Kidney (tissue), 22 donors: Measurements from ENCODE around the gene SHISAL1. TPM values are rescaled to one million over a fixed set of nuclear protein-coding genes. Genes with fewer than 3 reads are reported as not detected.

Experiments
- DNase-seq, 5 donors: peaks; one replicate each; pipeline ENCODE4 v3.0.0-alpha.2; 2013 to 2020
- FAIRE-seq: peaks from 2 replicates; lab custom pipeline; 2012; peaks lifted over from hg19 to GRCh38; lab: Jason Lieb, UNC
- H3K27ac ChIP-seq, 2 donors: one replicate each; pipeline ENCODE4 v1.7.0; 2013; ENCODE audit warnings: low read depth in 2 of 2, low read length in 2 of 2, inconsistent platforms in 1 of 2
- H3K27me3 ChIP-seq: one replicate; pipeline ENCODE4 v1.7.1; 2013; ENCODE audit warnings: low read length, inconsistent platforms; ENCODE audit not compliant: control insufficient read depth, insufficient read depth
- H3K36me3 ChIP-seq, 3 donors: one replicate each; pipeline versions ENCODE4 v1.7.0 to v1.7.1; 2013; ENCODE audit warnings: low read length in 3 of 3, control low read depth in 1 of 3, inconsistent platforms in 1 of 3; ENCODE audit not compliant: insufficient read depth in 3 of 3, control insufficient read depth in 2 of 3
- H3K4me1 ChIP-seq, 3 donors: one replicate each; pipeline versions ENCODE4 v1.7.0 to v1.7.1; 2013; ENCODE audit warnings: low read length in 3 of 3, inconsistent platforms in 1 of 3, low read depth in 1 of 3; ENCODE audit not compliant: control insufficient read depth in 2 of 3, insufficient read depth in 2 of 3
- H3K4me3 ChIP-seq, 3 donors: one replicate each; pipeline versions ENCODE4 v1.7.0 to v1.8.1; 2013; ENCODE audit warnings: low read length in 3 of 3, control low read depth in 1 of 3, inconsistent platforms in 1 of 3
- H3K9ac ChIP-seq, 3 donors: one replicate each; pipeline versions ENCODE4 v1.7.0 to v1.7.1; 2013; ENCODE audit warnings: low read length in 3 of 3, control low read depth in 1 of 3, inconsistent platforms in 1 of 3
- H3K9me3 ChIP-seq, 3 donors: one replicate each; pipeline versions ENCODE4 v1.7.0 to v1.7.1; 2013; ENCODE audit warnings: low read length in 3 of 3, control low read depth in 1 of 3, inconsistent platforms in 1 of 3; ENCODE audit not compliant: control insufficient read depth in 2 of 3, insufficient read depth in 1 of 3
- intact Hi-C: fragments of 100-400 bp; cut with DNase I; formaldehyde crosslinking; loops from one replicate; pipeline ENCODE4 v1.11.1; 2022
- long read RNA-seq, 10 donors: library from polyadenylated mRNA in 1 of 10; unstranded in 1 of 10; transcript quantifications; one replicate each; pipeline ENCODE4 v2.0.0 and lab custom pipeline, GENCODE V29; 2021 to 2026
- polyA plus RNA-seq: library from polyadenylated mRNA; stranded (reverse); fragments of 350-450 nt; fragmentation: Illumina TruSeq; extraction: RNeasy Lipid Tissue Mini Kit (QIAGEN cat#74804); gene quantifications from one replicate; pipeline ENCODE4 v1.2.3, GENCODE V29; 2014; ENCODE audit warnings: low read depth, low replicate concordance; ENCODE audit not compliant: insufficient read depth
- total RNA-seq: library from RNA; stranded (reverse); fragmentation: NEBNext Ultra II Directional; extraction: Animal tissue kit (Norgen Biotek cat#: 25700); gene quantifications from one replicate; pipeline ENCODE4 v1.2.1, GENCODE V29; 2021
- TF ChIP-seq, protein P1 (sequence below): IDR thresholded peaks from 3 replicates; pipeline ENCODE4 v1.5.1; 2012; ENCODE audit warnings: mild to moderate bottlenecking, moderate library complexity, borderline replicate concordance; ENCODE audit not compliant: insufficient read depth; ENCODE audit errors: extremely low read depth
- donor health status: control.
- donor health status: control.
- donor health status: control.
- donor health status: control.
- donor health status: control.
- donor health status: DM: yes; HTN: yes; CAD: no.
- donor health status: Normal renal cell carcinoma (clear cell type).

SHISAL1 gene
- total RNA-seq (1.1 TPM), polyA plus RNA-seq (0.04 TPM)
- long read RNA-seq, donor 1: 0 reads
- long read RNA-seq, donor 2: 0 reads
- long read RNA-seq, donor 3: 0 reads
- long read RNA-seq, donor 4: 0 reads
- long read RNA-seq, donor 5: 0 reads
- long read RNA-seq, donor 6: 0 reads
- long read RNA-seq, donor 7, partial matches to known transcripts: 0 of 2 reads
- long read RNA-seq, donor 7, other reads (novel, unspliced or antisense): 2 of 2 reads
- long read RNA-seq, donor 8: 0 reads
- long read RNA-seq, donor 9: 0 reads
- long read RNA-seq, donor 10: 0 reads

DNA sequence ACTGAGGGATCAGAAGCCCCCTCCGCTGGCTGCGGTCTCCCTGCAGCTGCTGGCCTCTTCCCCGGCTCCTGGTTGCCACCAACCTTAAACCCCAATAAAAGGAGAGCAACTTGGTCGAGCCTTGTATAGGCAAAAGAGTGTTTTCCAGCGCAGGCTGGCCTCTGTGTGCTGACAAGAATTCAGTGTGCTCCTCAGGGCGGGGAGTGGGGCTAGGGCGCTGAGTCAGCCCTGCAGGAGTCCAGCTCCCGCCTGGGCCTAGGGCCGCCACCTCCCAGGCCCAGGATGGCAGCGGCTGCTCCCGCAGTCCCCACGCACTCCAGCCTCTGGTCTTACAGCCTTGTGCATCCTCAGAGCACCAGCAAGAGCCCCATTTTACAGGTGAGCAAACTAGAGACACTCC lies at the start of gene SHISAL1:
SHISAL1 (minus strand) TSS at position 186 of the 400 bp plus-strand sequence. CDS start 12,006 bp downstream, outside the sequence.
- FAIRE-seq (no peak), DNase-seq (no peak)

DNA sequence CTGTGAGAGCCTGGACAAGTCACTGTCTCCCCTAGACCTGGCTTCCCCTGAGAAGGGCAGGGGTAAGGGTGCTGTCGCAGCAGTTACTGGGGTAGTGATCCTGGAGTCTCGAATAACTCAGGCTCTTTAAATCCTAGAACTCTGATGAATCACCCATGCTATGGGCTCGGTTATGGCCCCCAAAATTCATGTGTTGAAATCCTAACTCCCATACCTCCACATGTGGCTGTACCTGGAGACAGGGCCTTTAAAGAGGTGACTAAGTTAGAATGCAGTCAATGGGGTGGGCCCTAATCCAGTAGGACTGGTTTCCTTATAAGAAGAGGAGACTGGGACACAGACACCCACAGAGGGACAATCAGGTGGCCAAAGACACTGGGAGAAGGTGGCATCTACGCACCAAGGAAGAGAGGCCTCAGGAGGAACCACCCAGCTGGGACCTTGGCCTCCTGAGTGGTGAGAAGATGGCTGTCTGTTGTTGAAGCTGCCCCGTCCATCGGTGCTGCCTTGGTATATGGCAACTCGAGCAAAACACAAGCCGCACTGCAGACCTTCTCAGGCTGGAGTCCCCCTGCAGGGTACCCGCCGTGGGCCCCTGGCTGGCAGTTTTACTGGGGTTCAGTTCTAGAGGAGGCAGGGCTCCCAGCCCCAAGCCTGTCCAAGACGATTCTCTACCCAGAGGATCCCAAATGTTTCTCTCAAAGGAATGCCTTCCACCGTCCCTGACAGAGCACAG lies 48.8 kb upstream of the SHISAL1 start:
- intact Hi-C loops: no loop called here
- H3K27me3 ChIP-seq: no peaks in the 10 kb centered on the region
- no peaks in the 10 kb centered on the region for H3K36me3 ChIP-seq
- DNase-seq: peak in 2 of 5 donors; percentile 28 to 65
- TF ChIP-seq, protein P1, sequence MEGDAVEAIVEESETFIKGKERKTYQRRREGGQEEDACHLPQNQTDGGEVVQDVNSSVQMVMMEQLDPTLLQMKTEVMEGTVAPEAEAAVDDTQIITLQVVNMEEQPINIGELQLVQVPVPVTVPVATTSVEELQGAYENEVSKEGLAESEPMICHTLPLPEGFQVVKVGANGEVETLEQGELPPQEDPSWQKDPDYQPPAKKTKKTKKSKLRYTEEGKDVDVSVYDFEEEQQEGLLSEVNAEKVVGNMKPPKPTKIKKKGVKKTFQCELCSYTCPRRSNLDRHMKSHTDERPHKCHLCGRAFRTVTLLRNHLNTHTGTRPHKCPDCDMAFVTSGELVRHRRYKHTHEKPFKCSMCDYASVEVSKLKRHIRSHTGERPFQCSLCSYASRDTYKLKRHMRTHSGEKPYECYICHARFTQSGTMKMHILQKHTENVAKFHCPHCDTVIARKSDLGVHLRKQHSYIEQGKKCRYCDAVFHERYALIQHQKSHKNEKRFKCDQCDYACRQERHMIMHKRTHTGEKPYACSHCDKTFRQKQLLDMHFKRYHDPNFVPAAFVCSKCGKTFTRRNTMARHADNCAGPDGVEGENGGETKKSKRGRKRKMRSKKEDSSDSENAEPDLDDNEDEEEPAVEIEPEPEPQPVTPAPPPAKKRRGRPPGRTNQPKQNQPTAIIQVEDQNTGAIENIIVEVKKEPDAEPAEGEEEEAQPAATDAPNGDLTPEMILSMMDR: no peak
- H3K9me3 ChIP-seq: no peaks in the 10 kb centered on the region
- no peak overlapping the region for H3K9ac ChIP-seq
- H3K4me3 ChIP-seq: no peak overlapping the region
- no peak overlapping the region for H3K27ac ChIP-seq
- FAIRE-seq: no peak
- H3K4me1 ChIP-seq: peaks cover 0 to 4% (median 0%) of the 10 kb centered on the region in 3 donors

More for the DNA sequence above, at the start of gene SHISAL1:
- Histone ChIP-seq H3K36me3 (no peaks in the 10 kb centered on the region), H3K9me3 (no peaks in the 10 kb centered on the region), H3K27me3 (no peaks in the 10 kb centered on the region), H3K4me1 (no peaks in the 10 kb centered on the region), H3K27ac (no peak within 1 kb of the TSS), H3K9ac (no peak within 1 kb of the TSS), H3K4me3 (no peak within 1 kb of the TSS)
- intact Hi-C loops: no loop called here
- TF ChIP-seq, protein P1: no peak

DNA sequence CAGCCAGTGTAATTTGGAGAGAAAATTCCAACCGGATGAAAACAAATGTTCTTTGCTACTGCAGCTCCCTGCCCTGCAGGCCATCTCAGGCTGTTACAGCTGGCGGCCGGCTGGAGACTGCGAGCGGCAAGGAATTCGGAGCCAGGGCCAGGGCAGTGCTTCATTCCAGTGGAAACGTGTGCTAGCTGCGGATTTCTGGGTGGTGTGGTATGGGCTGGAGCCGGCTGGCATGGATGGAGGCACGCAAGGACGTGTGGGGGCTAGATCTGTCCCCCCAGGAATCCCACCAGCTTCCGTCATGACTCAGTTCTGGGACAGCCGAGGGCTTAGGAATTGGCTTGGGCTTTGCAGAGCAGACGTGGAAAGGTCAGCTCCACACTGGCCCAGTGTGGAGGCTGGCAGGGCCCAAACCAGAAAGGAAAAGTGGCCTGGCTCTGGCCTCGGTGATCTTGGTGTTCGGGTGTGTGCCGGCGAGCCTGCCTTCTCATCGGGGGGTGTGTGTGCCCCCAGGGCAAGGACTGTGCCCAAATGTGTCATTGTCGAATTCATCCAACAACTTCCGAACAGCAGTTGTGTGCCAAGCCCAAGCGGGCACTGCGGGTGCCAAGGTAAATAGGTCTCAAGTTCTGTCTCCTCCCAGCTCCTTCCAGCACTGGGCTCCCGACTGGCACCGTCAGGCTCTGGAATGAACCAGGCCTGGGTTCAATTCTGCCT lies 48.1 kb upstream of the SHISAL1 start:
- no peak overlapping the region for H3K27ac ChIP-seq
- no peaks in the 10 kb centered on the region for H3K36me3 ChIP-seq
- no peaks in the 10 kb centered on the region for H3K9me3 ChIP-seq
- peak; percentile 55 to 75 (median 59) for DNase-seq
- no peaks in the 10 kb centered on the region for H3K27me3 ChIP-seq
- no peak overlapping the region for H3K4me3 ChIP-seq
- TF ChIP-seq, protein P1: no peak
- peaks cover 0 to 4% (median 0%) of the 10 kb centered on the region in 3 donors for H3K4me1 ChIP-seq
- no peak overlapping the region for H3K9ac ChIP-seq
- FAIRE-seq: no peak
- intact Hi-C loops: no loop called here
